ENCODE measurements around the gene CTXND1.

CTXND1 gene

GRCh38 chr15:80208758-80209734, 43.0 kb downstream of the CTXND1 start:
- H3K4me1 ChIP-seq (ENCODE audit: insufficient read depth, low read length, poor library complexity, severe bottlenecking) = no peaks in the 10 kb centered on the region
- H3K9me2 ChIP-seq (replicated peaks; ENCODE audit: low read depth, low read length) = no peaks in the 10 kb centered on the region
- H3K9ac ChIP-seq (ENCODE audit: low read depth, low read length, poor library complexity, severe bottlenecking) = no peak overlapping the region
- TF ChIP-seq EZH2phosphoT487 (IDR thresholded peaks at IDR 0.05; ENCODE audit: borderline replicate concordance) (no peak), CTCF (conservative IDR thresholded peaks at IDR 0.05; ENCODE audit: low read length) (no peak)
- H4K20me1 ChIP-seq (ENCODE audit: insufficient read depth, low read length, poor library complexity, severe bottlenecking) = no peaks in the 10 kb centered on the region
- no peaks in the 10 kb centered on the region for H3K36me3 ChIP-seq (ENCODE audit: insufficient read depth, low read length)
- no peak overlapping the region for H3K4me2 ChIP-seq (ENCODE audit: low read depth, low read length, poor library complexity, severe bottlenecking)
- no peaks in the 10 kb centered on the region for H3K9me3 ChIP-seq (ENCODE audit: insufficient read depth, low read depth, low read length)
- no peaks in the 10 kb centered on the region for H3F3A ChIP-seq (ENCODE audit: low read depth)
- H3K79me2 ChIP-seq (ENCODE audit: insufficient read depth, low read length) = no peaks in the 10 kb centered on the region
- H3K4me3 ChIP-seq (ENCODE audit: low read length, poor library complexity, severe bottlenecking) = no peak overlapping the region
- H3K27me3 ChIP-seq (ENCODE audit: insufficient read depth, low read length, poor library complexity, severe bottlenecking) = no peaks in the 10 kb centered on the region
- no peak overlapping the region for H2AFZ ChIP-seq (ENCODE audit: low read length)

- TF ChIP-seq EZH2phosphoT487 (IDR thresholded peaks at IDR 0.05; ENCODE audit: borderline replicate concordance) (no peak), CTCF (conservative IDR thresholded peaks at IDR 0.05; ENCODE audit: low read length) (no peak)
- Histone ChIP-seq H3K9ac (ENCODE audit: low read depth, low read length, poor library complexity, severe bottlenecking) (no peak overlapping the region), H3K4me3 (ENCODE audit: low read length, poor library complexity, severe bottlenecking) (no peak overlapping the region), H3F3A (ENCODE audit: low read depth) (no peaks in the 10 kb centered on the region), H4K20me1 (ENCODE audit: insufficient read depth, low read length, poor library complexity, severe bottlenecking) (no peaks in the 10 kb centered on the region), H3K36me3 (ENCODE audit: insufficient read depth, low read length) (no peaks in the 10 kb centered on the region), H3K9me3 (ENCODE audit: insufficient read depth, low read depth, low read length) (no peaks in the 10 kb centered on the region), H3K79me2 (ENCODE audit: insufficient read depth, low read length) (no peaks in the 10 kb centered on the region), H3K4me1 (ENCODE audit: insufficient read depth, low read length, poor library complexity, severe bottlenecking) (no peaks in the 10 kb centered on the region), H3K27me3 (ENCODE audit: insufficient read depth, low read length, poor library complexity, severe bottlenecking) (no peaks in the 10 kb centered on the region), H2AFZ (ENCODE audit: low read length) (no peak overlapping the region), H3K4me2 (ENCODE audit: low read depth, low read length, poor library complexity, severe bottlenecking) (no peak overlapping the region), H3K9me2 (replicated peaks; ENCODE audit: low read depth, low read length) (no peaks in the 10 kb centered on the region)
These were observed 44.1 kb downstream of the CTXND1 start for GRCh38 chr15:80207887-80208286.

- no peaks in the 10 kb centered on the region for H3K9me2 ChIP-seq (replicated peaks; ENCODE audit: low read depth, low read length)
- H3K4me1 ChIP-seq (ENCODE audit: insufficient read depth, low read length, poor library complexity, severe bottlenecking) = no peaks in the 10 kb centered on the region
- H3K9me3 ChIP-seq (ENCODE audit: insufficient read depth, low read depth, low read length) = no peaks in the 10 kb centered on the region
- no peaks in the 10 kb centered on the region for H3K79me2 ChIP-seq (ENCODE audit: insufficient read depth, low read length)
- no peaks in the 10 kb centered on the region for H4K20me1 ChIP-seq (ENCODE audit: insufficient read depth, low read length, poor library complexity, severe bottlenecking)
- H3K4me3 ChIP-seq (ENCODE audit: low read length, poor library complexity, severe bottlenecking) = no peak overlapping the region
- H3K36me3 ChIP-seq (ENCODE audit: insufficient read depth, low read length) = no peaks in the 10 kb centered on the region
- H2AFZ ChIP-seq (ENCODE audit: low read length) = no peak overlapping the region
- no peak overlapping the region for H3K4me2 ChIP-seq (ENCODE audit: low read depth, low read length, poor library complexity, severe bottlenecking)
- no peak overlapping the region for H3K9ac ChIP-seq (ENCODE audit: low read depth, low read length, poor library complexity, severe bottlenecking)
- no peak for TF ChIP-seq EZH2phosphoT487 (IDR thresholded peaks at IDR 0.05; ENCODE audit: borderline replicate concordance)
- TF ChIP-seq CTCF (conservative IDR thresholded peaks at IDR 0.05; ENCODE audit: low read length) = no peak
- H3K27me3 ChIP-seq (ENCODE audit: insufficient read depth, low read length, poor library complexity, severe bottlenecking) = no peaks in the 10 kb centered on the region
- H3F3A ChIP-seq (ENCODE audit: low read depth) = no peaks in the 10 kb centered on the region
These were observed 47.8 kb downstream of the CTXND1 start for GRCh38 chr15:80204231-80204630.

Data from Loucy (cell line).